HG02623 (cell line): ENCODE data around the gene HLA-DQA1.
A peak's percentile ranks its signal among the peaks of the same experiment; 100 is the strongest.
"Not testable (repeated sequence)": the region's sequence is repeated elsewhere in the genome, so short reads cannot be mapped to it uniquely, and the experiment has no call there.

Source experiments
- ATAC-seq: cut with Tn5 transposase; IDR thresholded peaks from one replicate; pipeline ENCODE4 v1.9.1; 2021; ENCODE audit warnings: moderate library complexity; ENCODE audit not compliant: unreplicated experiment

The HLA-DQA1 gene

GRCh38 chr6:32657819-32658218, 20.6 kb downstream of the HLA-DQA1 start:
- not testable (repeated sequence) for ATAC-seq

- no peak for ATAC-seq
Measured at GRCh38 chr6:32658268-32658897, 21.2 kb downstream of the HLA-DQA1 start.

GRCh38 chr6:32659856-32660595, 22.8 kb downstream of the HLA-DQA1 start:
- ATAC-seq, result no peak

- ATAC-seq, result no peak
Measured at GRCh38 chr6:32662099-32662498, 24.9 kb downstream of the HLA-DQA1 start.

GRCh38 chr6:32662836-32663235, 25.6 kb downstream of the HLA-DQA1 start:
- ATAC-seq, result no peak

GRCh38 chr6:32664354-32664753, 27.1 kb downstream of the HLA-DQA1 start:
- ATAC-seq, result no peak

- no peak for ATAC-seq
Measured at GRCh38 chr6:32664827-32665362, 27.7 kb downstream of the HLA-DQA1 start.

- no peak for ATAC-seq
Measured at GRCh38 chr6:32665661-32666060, 28.5 kb downstream of the HLA-DQA1 start.

- ATAC-seq, result peak; percentile 38
Measured at GRCh38 chr6:32666420-32667300, 29.5 kb downstream of the HLA-DQA1 start, which contains the start of gene HLA-DQB1. Gene HLA-DQB1, minus strand, starts transcription at chr6:32666657. Its CDS starts 50 bp downstream, at chr6:32666607.

- peak; percentile 71 for ATAC-seq
Measured at GRCh38 chr6:32668226-32668747, 31.1 kb downstream of the HLA-DQA1 start.

- no peak for ATAC-seq
Measured at GRCh38 chr6:32669240-32669639, 32.0 kb downstream of the HLA-DQA1 start.

GRCh38 chr6:32669893-32670292, 32.7 kb downstream of the HLA-DQA1 start:
- no peak for ATAC-seq

GRCh38 chr6:32671908-32672307, 34.7 kb downstream of the HLA-DQA1 start:
- not testable (repeated sequence) for ATAC-seq

- ATAC-seq, result not testable (repeated sequence)
Measured at GRCh38 chr6:32674123-32674522, 36.9 kb downstream of the HLA-DQA1 start.

GRCh38 chr6:32679492-32679891, 42.3 kb downstream of the HLA-DQA1 start:
- no peak for ATAC-seq

- ATAC-seq, result no peak
Measured at GRCh38 chr6:32680055-32680454, 42.8 kb downstream of the HLA-DQA1 start.

- ATAC-seq, result no peak
Measured at GRCh38 chr6:32684246-32684645, 47.0 kb downstream of the HLA-DQA1 start.

GRCh38 chr6:32685603-32686002, 48.4 kb downstream of the HLA-DQA1 start:
- peak; percentile 72 for ATAC-seq

GRCh38 chr6:32689531-32690501, 52.6 kb downstream of the HLA-DQA1 start:
- no peak for ATAC-seq

- no peak for ATAC-seq
Measured at GRCh38 chr6:32692019-32692418, 54.8 kb downstream of the HLA-DQA1 start.
